Endothelial cell of umbilical vein (primary cell): Measurements from ENCODE around the gene EPB41L4B. TPM values are rescaled to one million over a fixed set of nuclear protein-coding genes. Genes with fewer than 3 reads are reported as not detected.

ENCODE experiments used
- BruUV-seq: library from RNA; stranded (reverse); fragments of 400-500 nt; replicated peaks from 2 replicates; lab custom pipeline; 2021; lab: Mats Ljungman, UMichigan
- CTCF ChIA-PET: fragments of 300-600, 350-600 bp; sonication (Branson Sonifier 250); formaldehyde crosslinking; loops from one replicate; lab custom pipeline; 2021; ENCODE audit warnings: antibody characterized with exemption, inconsistent platforms; lab: Charles Lee
- POLR2A ChIA-PET: fragments of 300-600, 350-600 bp; sonication (Branson Sonifier 250); formaldehyde crosslinking; loops from one replicate; lab custom pipeline; 2021; ENCODE audit warnings: antibody characterized with exemption, inconsistent platforms; lab: Charles Lee
- DNase-seq: peaks from one replicate; pipeline ENCODE4 v3.0.0-alpha.2; 2011; ENCODE audit warnings: low read depth, low spot score
- FAIRE-seq: peaks from 2 replicates; lab custom pipeline; 2011; peaks lifted over from hg19 to GRCh38; lab: Jason Lieb, UNC
- H2AFZ ChIP-seq: 2 replicates; pipeline ENCODE4 v1.6.0; 2012; ENCODE audit warnings: low read depth, low read length, control low read depth, inconsistent platforms
- H3K27ac ChIP-seq: 2 replicates; pipeline ENCODE4 v1.5.1; 2011; ENCODE audit warnings: low read depth, mild to moderate bottlenecking, control low read depth, low read length, moderate library complexity; ENCODE audit not compliant: insufficient read depth
- H3K27me3 ChIP-seq, 2 experiments: 2 replicates each; pipeline versions ENCODE4 v1.6.0 to v1.6.1; 2011; ENCODE audit warnings: low read length in 2 of 2, mixed read lengths in 1 of 2; ENCODE audit not compliant: control insufficient read depth in 2 of 2, insufficient read depth in 2 of 2
- H3K36me3 ChIP-seq, 2 experiments: 2 replicates in 1 of 2; 3 replicates in 1 of 2; pipeline ENCODE4 v1.5.1; 2011; ENCODE audit warnings: low read length in 2 of 2, mild to moderate bottlenecking in 1 of 2, moderate library complexity in 1 of 2; ENCODE audit not compliant: control insufficient read depth in 2 of 2, insufficient read depth in 2 of 2; ENCODE audit errors: extremely low read depth in 1 of 2
- H3K4me1 ChIP-seq: 3 replicates; pipeline ENCODE4 v1.5.1; 2011; ENCODE audit warnings: mild to moderate bottlenecking, low read length; ENCODE audit not compliant: control insufficient read depth, insufficient read depth; ENCODE audit errors: extremely low read depth
- H3K4me2 ChIP-seq: 2 replicates; pipeline ENCODE4 v1.6.1; 2011; ENCODE audit warnings: low read length, control low read depth, mixed read lengths; ENCODE audit not compliant: insufficient read depth
- H3K4me3 ChIP-seq, 3 experiments: fragments of 200-600 bp in 1 of 3; sonication (generic), shearing (Covaris generic) in 1 of 3; replicated peaks in 1 of 3; 2 replicates each; pipeline ENCODE4 v1.5.1; 2011 to 2016; ENCODE audit warnings: control low read depth in 3 of 3, low read length in 3 of 3, mild to moderate bottlenecking in 2 of 3, inconsistent platforms in 1 of 3, low read depth in 1 of 3, moderate library complexity in 1 of 3; ENCODE audit not compliant: insufficient read depth in 1 of 3
- H3K79me2 ChIP-seq: 2 replicates; pipeline ENCODE4 v1.6.0; 2012; ENCODE audit warnings: low read length, inconsistent platforms; ENCODE audit not compliant: control insufficient read depth, insufficient read depth
- H3K9ac ChIP-seq: replicated peaks from 2 replicates; pipeline ENCODE3; 2011; ENCODE audit warnings: low read length, control low read depth; ENCODE audit not compliant: insufficient read depth; ENCODE audit errors: extremely low read depth
- H3K9me1 ChIP-seq: replicated peaks from 3 replicates; pipeline ENCODE4 v1.6.0; 2011; ENCODE audit warnings: mild to moderate bottlenecking, low read length; ENCODE audit not compliant: control insufficient read depth, insufficient read depth; ENCODE audit errors: extremely low read depth
- H3K9me3 ChIP-seq: replicated peaks from 2 replicates; pipeline ENCODE4 v1.5.1; 2012; ENCODE audit warnings: low read length, inconsistent platforms; ENCODE audit not compliant: control insufficient read depth, insufficient read depth
- H4K20me1 ChIP-seq: replicated peaks from 2 replicates; pipeline ENCODE3; 2011; ENCODE audit warnings: mild to moderate bottlenecking, low read length; ENCODE audit not compliant: control insufficient read depth, insufficient read depth; ENCODE audit errors: extremely low read depth
- CTCF ChIP-seq, 2 donors: IDR thresholded peaks; 1 replicate in 1 of 2; 2 replicates in 1 of 2; pipeline ENCODE4 v1.5.1; 2011; ENCODE audit warnings: low read length in 2 of 2, mild to moderate bottlenecking in 2 of 2, moderate library complexity in 2 of 2, control low read depth in 1 of 2, inconsistent platforms in 1 of 2, low read depth in 1 of 2; ENCODE audit not compliant: insufficient read depth in 1 of 2; ENCODE audit errors: extremely low read depth in 1 of 2
- EZH2 ChIP-seq: IDR thresholded peaks from 2 replicates; pipeline ENCODE4 v1.6.1; 2012; ENCODE audit warnings: borderline replicate concordance, low read depth, mild to moderate bottlenecking, moderate library complexity, low read length, inconsistent platforms; ENCODE audit not compliant: severe bottlenecking
- FOS ChIP-seq: IDR thresholded peaks from 2 replicates; pipeline ENCODE4 v1.6.1; 2011; ENCODE audit warnings: mild to moderate bottlenecking, low read length, moderate library complexity, borderline replicate concordance; ENCODE audit not compliant: insufficient read depth
- MAX ChIP-seq: IDR thresholded peaks from 2 replicates; pipeline ENCODE4 v1.6.1; 2011; ENCODE audit not compliant: insufficient read depth, insufficient read length
- MYC ChIP-seq: IDR thresholded peaks from one replicate; pipeline ENCODE4 v1.6.1; 2011; ENCODE audit warnings: mild to moderate bottlenecking, low read depth, low read length
- POLR2AphosphoS5 ChIP-seq: IDR thresholded peaks from 2 replicates; pipeline ENCODE4 v1.6.1; 2012; ENCODE audit warnings: low read depth, mild to moderate bottlenecking, control low read depth, low read length, moderate library complexity; ENCODE audit not compliant: insufficient read depth
- dilution Hi-C: fragments of 300-500 bp; cut with MboI; formaldehyde crosslinking; loops from one replicate; pipeline ENCODE4 v1.15.0; 2019; ENCODE audit warnings: low sequenced_read_pairs; ENCODE audit not compliant: extremely low pct_ligation_motif_present
- intact Hi-C: fragments of 100-400 bp; cut with micrococcal nuclease; formaldehyde crosslinking; loops from one replicate; pipeline ENCODE4 v1.10.0; 2022
- polyA plus RNA-seq, 4 experiments: library from polyadenylated mRNA; depleted of rRNA in 3 of 4; stranded (reverse) in 3 of 4; unstranded in 1 of 4; fragments of >200 nt; gene quantifications; 2 replicates each; pipeline versions ENCODE4 v1.2.1 to v1.2.3, GENCODE V29; 2011 to 2012; ENCODE audit warnings: missing spikeins in 1 of 4
- total RNA-seq: library from RNA; stranded (reverse); gene quantifications from 2 replicates; pipeline ENCODE4 v1.2.3, GENCODE V29; 2021

EPB41L4B gene
- total and polyA plus RNA-seq, 2 donors (not counting 3 experiments of a cell fraction or from before 2014, with no cell fraction given), result 0.10 to 0.15 TPM

- Histone ChIP-seq H3K36me3 (no peaks in the 10 kb centered on the region), H3K9me3 (no peaks in the 10 kb centered on the region), H2AFZ (no peak overlapping the region), H3K9ac (no peak overlapping the region), H3K9me1 (no peaks in the 10 kb centered on the region), H3K4me2 (no peak overlapping the region), H3K27me3 (peaks cover 0 to 1% of the 10 kb centered on the region in 2 experiments), H3K79me2 (no peaks in the 10 kb centered on the region), H3K4me1 (no peaks in the 10 kb centered on the region), H4K20me1 (no peaks in the 10 kb centered on the region), H3K4me3 (no peak overlapping the region), H3K27ac (no peak overlapping the region)
- DNase-seq, result no peak
- TF ChIP-seq MYC (no peak), FOS (no peak), CTCF (IDR thresholded peaks at IDR 0.05; ENCODE audit: extremely low read depth in 1 of 2, insufficient read depth in 1 of 2, low read depth in 1 of 2, low read length in 2 of 2) (no peak), MAX (no peak), POLR2AphosphoS5 (no peak), EZH2 (no peak)
- dilution Hi-C loops, result no loop called here
- no TSS peak for BruUV-seq
- no peak for FAIRE-seq
- ChIA-PET CTCF (no interaction called here), POLR2A (no interaction called here)
- intact Hi-C loops, result no loop called here
Observed at GRCh38 chr9:109272745-109273144, 48.1 kb downstream of the EPB41L4B start.
